Peyer's patch (tissue), 4 donors: ENCODE measurements around the gene PTGES.
A peak's percentile ranks its signal among the peaks of the same experiment; 100 is the strongest.

Experiments used
- POLR2A ChIP-seq, 2 donors: fragments of 450-650 bp; IDR thresholded peaks; one replicate each; pipeline ENCODE4 v1.5.1; 2017; ENCODE audit warnings: antibody characterized with exemption in 2 of 2, mild to moderate bottlenecking in 2 of 2, moderate library complexity in 2 of 2
- TF ChIP-seq, protein P1 (sequence below), 6 experiments: fragments of 450-650 bp in 4 of 6; fragments of 200-600 bp in 2 of 6; sonication (generic) in 1 of 6; IDR thresholded peaks; one replicate each; pipeline ENCODE4 v1.5.1; 2017 to 2019; ENCODE audit warnings: antibody characterized with exemption in 6 of 6, mild to moderate bottlenecking in 3 of 6, moderate library complexity in 1 of 6

DNA sequence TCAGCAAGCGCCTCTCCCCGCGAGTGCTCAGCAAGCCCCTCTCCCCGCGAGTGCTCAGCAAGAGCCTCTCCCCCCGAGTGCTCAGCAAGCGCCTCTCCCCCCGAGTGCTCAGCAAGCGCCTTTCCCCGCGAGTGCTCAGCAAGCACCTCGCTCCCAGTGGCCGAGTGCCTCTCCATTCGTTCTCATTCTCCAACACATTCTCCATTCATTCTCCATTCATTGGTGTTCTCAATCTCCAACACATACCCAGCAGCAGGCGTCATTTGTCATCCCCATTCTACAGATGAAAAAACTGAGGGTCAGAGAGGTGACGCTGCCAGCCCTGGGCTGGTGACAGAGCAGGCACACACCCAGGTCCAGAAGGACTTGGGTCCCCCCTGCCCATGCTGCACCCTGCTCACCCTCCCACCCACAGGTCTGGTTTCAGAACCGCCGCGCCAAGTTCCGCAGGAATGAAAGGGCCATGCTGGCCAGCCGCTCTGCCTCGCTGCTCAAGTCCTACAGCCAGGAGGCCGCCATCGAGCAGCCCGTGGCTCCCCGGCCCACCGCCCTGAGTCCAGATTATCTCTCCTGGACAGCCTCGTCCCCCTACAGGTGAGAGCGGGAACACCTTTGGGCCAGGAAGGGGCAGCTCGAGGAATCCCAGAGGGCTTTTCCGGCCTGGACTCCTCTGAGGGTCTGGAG is 32.5 kb downstream of the PTGES start:
- TF ChIP-seq, protein P1, sequence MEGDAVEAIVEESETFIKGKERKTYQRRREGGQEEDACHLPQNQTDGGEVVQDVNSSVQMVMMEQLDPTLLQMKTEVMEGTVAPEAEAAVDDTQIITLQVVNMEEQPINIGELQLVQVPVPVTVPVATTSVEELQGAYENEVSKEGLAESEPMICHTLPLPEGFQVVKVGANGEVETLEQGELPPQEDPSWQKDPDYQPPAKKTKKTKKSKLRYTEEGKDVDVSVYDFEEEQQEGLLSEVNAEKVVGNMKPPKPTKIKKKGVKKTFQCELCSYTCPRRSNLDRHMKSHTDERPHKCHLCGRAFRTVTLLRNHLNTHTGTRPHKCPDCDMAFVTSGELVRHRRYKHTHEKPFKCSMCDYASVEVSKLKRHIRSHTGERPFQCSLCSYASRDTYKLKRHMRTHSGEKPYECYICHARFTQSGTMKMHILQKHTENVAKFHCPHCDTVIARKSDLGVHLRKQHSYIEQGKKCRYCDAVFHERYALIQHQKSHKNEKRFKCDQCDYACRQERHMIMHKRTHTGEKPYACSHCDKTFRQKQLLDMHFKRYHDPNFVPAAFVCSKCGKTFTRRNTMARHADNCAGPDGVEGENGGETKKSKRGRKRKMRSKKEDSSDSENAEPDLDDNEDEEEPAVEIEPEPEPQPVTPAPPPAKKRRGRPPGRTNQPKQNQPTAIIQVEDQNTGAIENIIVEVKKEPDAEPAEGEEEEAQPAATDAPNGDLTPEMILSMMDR (IDR thresholded peaks at IDR 0.05) = peak in 1 of 6 experiments; percentile 8
- no peak for TF ChIP-seq POLR2A (IDR thresholded peaks at IDR 0.05)
